MG63 (cell line): Measurements from ENCODE around the gene ANKMY2. TPM values are rescaled to one million over a fixed set of nuclear protein-coding genes. Genes with fewer than 3 reads are reported as not detected.

Source experiments
- DNase-seq: peaks from one replicate; pipeline ENCODE4 v3.0.0-alpha.2; 2020
- H3K27me3 ChIP-seq: fragments of 250-450 bp; sonication (Bioruptor Pico); 2 replicates; pipeline ENCODE4 v1.5.1; 2020; ENCODE audit warnings: mild to moderate bottlenecking, moderate library complexity
- H3K36me3 ChIP-seq: fragments of 250-450 bp; sonication (Bioruptor Pico); 2 replicates; pipeline ENCODE4 v1.5.1; 2020; ENCODE audit warnings: mild to moderate bottlenecking, moderate library complexity
- H3K4me3 ChIP-seq: fragments of 250-450 bp; sonication (Bioruptor Pico); 2 replicates; pipeline ENCODE4 v1.5.1; 2020; ENCODE audit warnings: mild to moderate bottlenecking, moderate library complexity
- H3K9me3 ChIP-seq: fragments of 250-450 bp; sonication (Bioruptor Pico); 2 replicates; pipeline ENCODE4 v1.5.1; 2020; ENCODE audit warnings: mild to moderate bottlenecking, moderate library complexity
- total RNA-seq: library from RNA; depleted of rRNA; stranded (reverse); fragments of >200 nt; shearing (Covaris generic); gene quantifications from 2 replicates; pipeline ENCODE4 v1.2.3, GENCODE V29; 2014; ENCODE audit warnings: low replicate concordance; rRNA removed

Gene ANKMY2
- total RNA-seq, 1 experiment from 2014 or later: 18.5 TPM

DNA sequence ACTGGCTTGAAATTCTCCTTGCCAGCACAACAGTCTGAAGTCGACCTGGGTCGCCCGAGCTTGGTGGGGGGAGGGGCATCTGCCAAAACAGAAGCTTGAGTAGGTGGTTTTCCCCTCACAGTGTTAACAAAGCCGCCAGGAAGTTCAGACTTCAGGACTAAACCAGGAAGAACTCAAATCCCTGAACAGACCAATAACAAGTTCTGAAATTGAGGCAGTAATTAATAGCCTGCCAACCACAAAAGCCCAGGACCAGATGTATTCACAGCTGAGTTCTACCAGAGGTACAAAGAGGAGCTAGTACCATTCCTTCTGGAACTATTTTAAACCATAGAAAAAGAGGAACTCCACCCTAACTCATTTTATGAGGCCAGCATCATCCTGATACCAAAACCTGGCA, 73.6 kb downstream of the ANKMY2 start:
- DNase-seq: no peak
- Histone ChIP-seq H3K36me3 (no peaks in the 10 kb centered on the region), H3K27me3 (no peaks in the 10 kb centered on the region), H3K9me3 (no peaks in the 10 kb centered on the region; the same call in 1 of the 2 replicates), H3K4me3 (no peak overlapping the region)

DNA sequence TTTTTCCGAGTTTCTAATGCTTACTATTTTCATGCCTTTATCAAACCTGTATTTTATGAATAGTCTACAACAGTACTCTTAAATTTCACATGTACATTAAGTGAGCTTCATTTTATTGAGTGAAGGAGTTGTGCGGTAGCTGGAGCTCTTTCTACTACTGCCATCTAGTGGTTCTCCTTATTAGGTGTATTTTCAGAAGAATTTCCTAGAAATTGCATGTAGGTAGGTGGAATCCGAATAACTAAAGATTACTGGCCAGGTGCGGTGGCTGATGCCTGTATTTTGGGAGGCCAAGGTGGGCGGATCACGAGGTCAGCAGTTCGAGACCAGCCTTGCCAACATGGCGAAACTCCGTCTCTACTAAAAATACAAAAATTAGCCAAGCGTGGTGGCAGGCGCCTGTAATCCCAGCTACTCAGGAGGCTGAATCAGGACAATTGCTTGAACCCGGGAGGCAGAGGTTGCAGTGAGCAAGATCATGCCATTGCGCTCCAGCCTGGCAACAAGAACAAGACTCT, 80.6 kb downstream of the ANKMY2 start:
- Histone ChIP-seq H3K36me3 (no peaks in the 10 kb centered on the region), H3K9me3 (no peaks in the 10 kb centered on the region), H3K27me3 (no peaks in the 10 kb centered on the region; the same call in 1 of the 2 replicates), H3K4me3 (no peak overlapping the region)
- no peak for DNase-seq

- no peaks in the 10 kb centered on the region for H3K9me3 ChIP-seq
- H3K4me3 ChIP-seq: no peak overlapping the region
- no peak for DNase-seq
- H3K27me3 ChIP-seq: no peaks in the 10 kb centered on the region; the same call in 1 of the 2 replicates
- no peaks in the 10 kb centered on the region for H3K36me3 ChIP-seq
Measured at GRCh38 chr7:16564023-16564380, 81.6 kb downstream of the ANKMY2 start.

- H3K4me3 ChIP-seq: no peak overlapping the region
- no peaks in the 10 kb centered on the region for H3K36me3 ChIP-seq
- H3K27me3 ChIP-seq: no peaks in the 10 kb centered on the region; the same call in 1 of the 2 replicates
- DNase-seq: no peak
- H3K9me3 ChIP-seq: no peaks in the 10 kb centered on the region
Measured at GRCh38 chr7:16563281-16564022, 82.1 kb downstream of the ANKMY2 start.

DNA sequence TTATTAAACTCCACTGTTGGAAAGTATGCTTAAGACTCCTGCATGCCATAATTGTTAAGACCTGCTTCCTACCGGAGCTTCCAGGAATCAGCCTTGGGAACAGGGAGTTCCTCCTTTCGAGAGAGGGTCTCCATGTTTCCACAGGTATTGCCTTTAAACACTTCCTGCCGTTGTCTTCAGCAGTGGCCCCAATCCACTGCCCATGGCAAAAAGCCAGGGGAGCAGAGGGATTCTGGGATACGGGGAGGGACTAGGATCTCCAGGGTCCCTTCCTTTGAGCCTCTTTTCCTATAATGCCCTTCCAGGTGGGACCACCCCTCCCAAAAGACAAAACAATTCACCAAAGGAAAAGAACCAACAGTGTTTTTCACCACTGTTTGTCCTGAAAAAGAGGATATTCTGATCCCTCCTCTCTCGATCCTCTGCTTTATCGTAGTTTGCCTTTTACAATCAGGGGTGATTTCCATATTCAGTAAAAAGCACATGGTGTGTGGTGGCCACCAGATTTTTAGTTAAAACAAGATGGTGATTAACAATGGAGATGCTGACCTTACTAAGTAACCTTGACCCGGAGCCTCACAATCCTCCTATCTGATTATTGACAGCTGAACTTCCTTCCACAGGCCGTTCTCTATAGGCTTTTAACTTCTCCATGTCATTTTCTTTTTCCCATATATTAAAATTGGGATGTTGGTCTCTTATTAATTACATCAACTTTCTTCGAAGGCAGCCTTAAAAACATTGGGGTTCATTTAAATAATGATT, 82.9 kb downstream of the ANKMY2 start:
- no peak overlapping the region for H3K4me3 ChIP-seq
- H3K9me3 ChIP-seq: no peaks in the 10 kb centered on the region
- H3K36me3 ChIP-seq: no peaks in the 10 kb centered on the region
- no peaks in the 10 kb centered on the region; the same call in 1 of the 2 replicates for H3K27me3 ChIP-seq
- no peak for DNase-seq

- H3K36me3 ChIP-seq: no peaks in the 10 kb centered on the region
- no peaks in the 10 kb centered on the region for H3K9me3 ChIP-seq
- no peak for DNase-seq
- H3K27me3 ChIP-seq: no peaks in the 10 kb centered on the region; the same call in 1 of the 2 replicates
- H3K4me3 ChIP-seq: no peak overlapping the region
Measured at GRCh38 chr7:16561943-16562342, 83.6 kb downstream of the ANKMY2 start.

DNA sequence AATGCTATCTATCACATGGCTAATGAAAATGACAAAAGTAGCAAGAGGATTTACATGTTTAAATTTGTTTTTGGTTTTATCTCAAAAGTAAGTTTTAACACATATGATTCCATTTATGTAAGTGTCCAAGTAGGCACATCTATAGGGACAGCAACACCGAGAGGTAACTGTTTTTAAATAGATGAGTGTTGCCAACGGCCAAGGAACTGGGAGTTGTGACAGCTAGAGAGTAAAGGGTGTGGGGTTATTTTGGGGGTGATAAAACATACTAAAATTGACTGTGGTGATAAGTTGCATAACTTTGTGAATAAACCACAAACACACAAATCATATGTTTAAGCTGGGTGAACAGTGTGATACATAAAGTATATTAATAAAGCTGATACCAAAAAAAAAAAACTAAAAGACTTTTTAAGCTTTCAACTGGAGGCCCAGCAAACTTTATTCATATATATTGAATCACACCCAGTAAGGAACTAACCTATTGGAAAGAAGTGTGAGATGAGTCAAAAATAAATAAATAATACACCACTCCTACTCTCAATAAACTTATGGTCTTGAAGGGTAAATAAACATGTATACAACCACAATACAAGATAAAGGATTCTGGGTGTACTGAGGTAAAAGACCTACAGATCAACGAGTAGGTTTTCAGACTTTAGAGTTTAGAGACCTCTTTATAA, 85.9 kb downstream of the ANKMY2 start:
- H3K4me3 ChIP-seq: no peak overlapping the region
- H3K36me3 ChIP-seq: no peaks in the 10 kb centered on the region
- no peak for DNase-seq
- no peaks in the 10 kb centered on the region for H3K9me3 ChIP-seq
- H3K27me3 ChIP-seq: no peaks in the 10 kb centered on the region

GRCh38 chr7:16558761-16559302, 86.7 kb downstream of the ANKMY2 start:
- peak; percentile 2 for DNase-seq
- Histone ChIP-seq H3K9me3 (no peaks in the 10 kb centered on the region), H3K36me3 (no peaks in the 10 kb centered on the region), H3K27me3 (no peaks in the 10 kb centered on the region), H3K4me3 (no peak overlapping the region)

- Histone ChIP-seq H3K36me3 (no peaks in the 10 kb centered on the region), H3K9me3 (no peaks in the 10 kb centered on the region), H3K4me3 (no peak overlapping the region), H3K27me3 (no peaks in the 10 kb centered on the region)
- DNase-seq: no peak
Measured at GRCh38 chr7:16556359-16556758, 89.2 kb downstream of the ANKMY2 start.

- H3K4me3 ChIP-seq: no peak overlapping the region
- no peaks in the 10 kb centered on the region for H3K27me3 ChIP-seq
- H3K36me3 ChIP-seq: no peaks in the 10 kb centered on the region
Measured at GRCh38 chr7:16554518-16555236, 90.9 kb downstream of the ANKMY2 start.

DNA sequence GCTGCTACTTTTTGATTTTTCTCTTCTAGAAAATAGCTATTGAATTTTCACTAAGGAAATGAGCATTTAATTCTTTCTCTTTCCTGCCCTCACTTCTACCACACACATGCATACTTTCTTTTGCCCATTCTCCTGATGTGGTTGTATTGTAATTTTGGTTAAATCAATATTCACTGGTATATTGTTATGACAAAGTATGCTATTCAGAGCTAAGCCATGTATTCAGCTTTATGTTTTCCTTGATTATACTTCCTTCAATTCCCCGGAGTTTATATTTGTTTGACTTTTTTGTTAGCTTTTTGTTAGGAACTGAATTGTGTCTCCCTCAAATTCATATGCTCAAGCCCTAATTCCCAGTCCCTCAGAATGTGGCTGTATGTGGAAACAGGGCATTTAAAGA, 94.9 kb downstream of the ANKMY2 start:
- Histone ChIP-seq H3K36me3 (no peaks in the 10 kb centered on the region), H3K27me3 (no peaks in the 10 kb centered on the region)
- no peak for DNase-seq

More at GRCh38 chr7:16554518-16555236, 90.9 kb downstream of the ANKMY2 start:
- no peak for DNase-seq
- H3K9me3 ChIP-seq: no peaks in the 10 kb centered on the region

More for the DNA sequence above, 94.9 kb downstream of the ANKMY2 start:
- no peak overlapping the region for H3K4me3 ChIP-seq
- no peaks in the 10 kb centered on the region for H3K9me3 ChIP-seq

Other genes starting within 250 kb of the ANKMY2 start
- 0.33 and 0.42 TPM in 2 replicates for gene CRPPA, start 224.2 kb downstream of the ANKMY2 start, total RNA-seq
- not detected in 2 replicates for gene SOSTDC1, start 180.0 kb downstream of the ANKMY2 start, total RNA-seq
- not detected in 2 replicates for gene LRRC72, start 118.9 kb downstream of the ANKMY2 start, total RNA-seq
- gene BZW2, start 427 bp upstream of the ANKMY2 start, total RNA-seq: 120 and 182 TPM in 2 replicates
- 1.2 and 5.0 TPM in 2 replicates for gene TSPAN13, start 108.0 kb upstream of the ANKMY2 start, total RNA-seq
- gene AGR2, start 159.2 kb upstream of the ANKMY2 start, total RNA-seq: not detected in 2 replicates
- not detected in 2 replicates for gene AGR3, start 236.2 kb upstream of the ANKMY2 start, total RNA-seq